SH-SY5Y (cell line): ENCODE results near the gene TAMM41.

Source experiments
- GATA2 ChIP-seq: IDR thresholded peaks from 2 replicates; pipeline ENCODE4 v1.6.1; 2011; ENCODE audit warnings: mild to moderate bottlenecking, low read depth, low read length
- GATA3 ChIP-seq: IDR thresholded peaks from 2 replicates; pipeline ENCODE4 v1.6.1; 2011; ENCODE audit warnings: low read depth, mild to moderate bottlenecking, low read length, moderate library complexity

DNA sequence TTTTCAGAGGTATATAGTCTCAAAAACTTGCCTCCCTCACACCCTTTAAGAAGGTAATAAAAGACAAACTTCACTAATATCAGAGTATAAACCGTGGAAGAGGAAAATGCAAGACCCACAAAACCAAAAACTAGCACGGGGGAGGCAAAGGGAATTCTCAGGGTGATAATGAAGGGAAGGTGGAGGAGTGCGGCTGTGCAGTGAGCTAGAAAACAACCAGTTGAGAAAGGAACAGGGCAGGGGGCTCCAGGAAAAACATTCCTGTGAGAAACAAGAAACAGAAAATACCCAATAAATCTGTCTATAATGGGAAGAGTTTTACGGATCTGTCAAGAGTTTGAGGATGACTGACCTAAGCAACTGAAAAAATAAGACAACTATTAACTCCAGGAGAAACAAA lies 31.6 kb downstream of the TAMM41 start:
- TF ChIP-seq GATA2, result no peak
- TF ChIP-seq GATA3, result no peak
